Calu3 (cell line): ENCODE data around the gene SYNGR4. TPM values are rescaled to one million over a fixed set of nuclear protein-coding genes. Genes with fewer than 3 reads are reported as not detected.

Experiments
- BruUV-seq: library from RNA; stranded (reverse); fragments of 400-500 nt; replicated peaks from 2 replicates; lab custom pipeline; 2021; lab: Mats Ljungman, UMichigan
- CTCF ChIA-PET: fragments of 300-600 bp; sonication (Branson Sonifier 250); formaldehyde crosslinking; loops from one replicate; lab custom pipeline; 2022; ENCODE audit warnings: antibody characterized with exemption; lab: Charles Lee
- DNase-seq: peaks from one replicate; pipeline ENCODE4 v3.0.0; 2022
- H3K27ac Mint-ChIP-seq: one replicate; pipeline ENCODE4 v1.8.0; 2022; ENCODE audit warnings: mixed read lengths; ENCODE audit not compliant: unreplicated experiment
- H3K27me3 Mint-ChIP-seq: one replicate; pipeline ENCODE4 v1.8.0; 2022; ENCODE audit warnings: mixed read lengths; ENCODE audit not compliant: unreplicated experiment
- H3K36me3 Mint-ChIP-seq: one replicate; pipeline ENCODE4 v1.8.0; 2022; ENCODE audit warnings: mild to moderate bottlenecking, moderate library complexity, mixed read lengths; ENCODE audit not compliant: insufficient read depth, unreplicated experiment
- H3K4me1 Mint-ChIP-seq: one replicate; pipeline ENCODE4 v1.8.0; 2022; ENCODE audit warnings: mild to moderate bottlenecking, low read depth, mixed read lengths; ENCODE audit not compliant: unreplicated experiment
- H3K4me3 Mint-ChIP-seq: one replicate; pipeline ENCODE4 v1.8.0; 2022; ENCODE audit warnings: mild to moderate bottlenecking, low read depth, moderate library complexity, mixed read lengths; ENCODE audit not compliant: unreplicated experiment
- H3K9me3 Mint-ChIP-seq: one replicate; pipeline ENCODE4 v1.8.0; 2022; ENCODE audit warnings: low read depth, mixed read lengths; ENCODE audit not compliant: unreplicated experiment
- intact Hi-C: fragments of 100-400 bp; cut with micrococcal nuclease; formaldehyde crosslinking; loops from one replicate; pipeline ENCODE4 v1.10.0; 2022; ENCODE audit not compliant: unreplicated experiment
- total RNA-seq: library from RNA; stranded (reverse); gene quantifications from 2 replicates; pipeline ENCODE4 v1.2.3, GENCODE V29; 2022
- TF ChIP-seq, protein P1 (sequence below): fragments of 200-600 bp; IDR thresholded peaks from one replicate; pipeline ENCODE4 v1.8.0; 2022; ENCODE audit warnings: antibody characterized with exemption; ENCODE audit not compliant: unreplicated experiment

The SYNGR4 gene
- total RNA-seq, 1 experiment from 2014 or later, result not detected

DNA sequence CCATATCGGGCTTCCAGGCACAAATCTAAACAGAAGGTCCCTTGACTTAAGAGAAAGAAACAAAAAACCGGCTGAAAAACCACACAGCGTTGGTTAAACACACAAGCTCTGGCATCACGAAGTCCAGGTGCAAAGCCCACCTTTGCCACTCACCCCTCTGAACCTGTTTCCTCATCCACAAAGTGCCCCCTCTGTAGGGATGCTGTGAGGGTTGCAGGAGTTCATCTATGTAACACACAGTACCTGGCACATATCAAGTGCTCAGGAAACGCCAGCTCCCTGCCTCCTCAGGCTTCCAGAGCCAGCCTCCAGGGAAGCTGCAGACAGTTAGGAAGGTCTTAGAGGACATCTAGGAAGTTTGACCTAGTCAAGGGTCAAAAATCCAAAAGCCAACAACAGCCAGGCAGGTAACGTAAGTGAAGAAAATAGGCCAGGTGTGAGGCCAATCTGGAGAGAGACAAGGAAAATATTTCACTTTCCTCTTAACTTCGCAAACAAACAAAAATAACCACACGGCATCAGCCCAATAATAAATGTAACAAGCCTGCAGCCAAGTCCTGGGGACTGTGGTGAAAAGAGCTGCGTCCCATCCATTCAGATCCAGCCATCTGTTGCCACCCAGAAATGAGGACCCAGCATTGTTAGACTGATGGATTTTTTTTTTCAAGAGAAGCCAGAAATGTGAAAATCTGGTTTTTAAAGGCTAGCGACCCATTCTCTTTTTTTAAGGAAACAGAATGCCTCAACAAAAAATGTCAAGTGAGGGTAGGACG is 17.2 kb downstream of the SYNGR4 start:
- intact Hi-C loops, result no loop called here
- TF ChIP-seq, protein P1, sequence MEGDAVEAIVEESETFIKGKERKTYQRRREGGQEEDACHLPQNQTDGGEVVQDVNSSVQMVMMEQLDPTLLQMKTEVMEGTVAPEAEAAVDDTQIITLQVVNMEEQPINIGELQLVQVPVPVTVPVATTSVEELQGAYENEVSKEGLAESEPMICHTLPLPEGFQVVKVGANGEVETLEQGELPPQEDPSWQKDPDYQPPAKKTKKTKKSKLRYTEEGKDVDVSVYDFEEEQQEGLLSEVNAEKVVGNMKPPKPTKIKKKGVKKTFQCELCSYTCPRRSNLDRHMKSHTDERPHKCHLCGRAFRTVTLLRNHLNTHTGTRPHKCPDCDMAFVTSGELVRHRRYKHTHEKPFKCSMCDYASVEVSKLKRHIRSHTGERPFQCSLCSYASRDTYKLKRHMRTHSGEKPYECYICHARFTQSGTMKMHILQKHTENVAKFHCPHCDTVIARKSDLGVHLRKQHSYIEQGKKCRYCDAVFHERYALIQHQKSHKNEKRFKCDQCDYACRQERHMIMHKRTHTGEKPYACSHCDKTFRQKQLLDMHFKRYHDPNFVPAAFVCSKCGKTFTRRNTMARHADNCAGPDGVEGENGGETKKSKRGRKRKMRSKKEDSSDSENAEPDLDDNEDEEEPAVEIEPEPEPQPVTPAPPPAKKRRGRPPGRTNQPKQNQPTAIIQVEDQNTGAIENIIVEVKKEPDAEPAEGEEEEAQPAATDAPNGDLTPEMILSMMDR, result no peak
- Mint-ChIP-seq H3K27ac (no peak overlapping the region), H3K36me3 (peaks cover 51% of the 10 kb centered on the region), H3K4me3 (no peak overlapping the region), H3K27me3 (no peaks in the 10 kb centered on the region), H3K4me1 (no peaks in the 10 kb centered on the region), H3K9me3 (no peaks in the 10 kb centered on the region)
- DNase-seq, result no peak
- CTCF ChIA-PET, result interaction anchor here (0.5 to 0.6 kb wide), 2 partner anchors 109 to 1107 kb away, joined by 3 to 5 read pairs; no protein-coding TSS in a partner anchor
- BruUV-seq, result no TSS peak

DNA sequence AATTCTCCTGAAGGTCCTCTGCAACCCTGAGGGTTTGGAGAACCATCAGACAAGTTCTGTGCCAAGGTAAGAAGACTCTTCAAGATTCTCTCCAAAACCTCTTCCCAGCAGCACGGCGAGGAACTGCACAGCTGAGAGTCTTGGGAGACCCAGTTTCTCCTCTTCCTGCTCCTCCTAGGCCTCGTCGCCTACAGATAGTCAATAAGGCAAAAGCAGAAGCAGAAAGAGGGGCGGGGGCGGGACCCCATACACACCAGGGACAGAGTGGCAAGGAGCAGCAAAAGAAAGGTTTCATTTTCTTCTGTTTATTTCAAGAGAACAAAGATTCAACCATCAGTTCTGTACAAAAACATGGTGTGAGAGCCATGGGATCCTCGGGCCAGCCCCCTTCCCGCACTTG is 18.1 kb downstream of the SYNGR4 start:
- CTCF ChIA-PET, result interaction anchor here (0.6 kb wide), 1 partner anchor 1108 kb away, joined by 3 read pairs; no protein-coding TSS in a partner anchor
- no peaks in the 10 kb centered on the region for H3K27me3 Mint-ChIP-seq
- TF ChIP-seq, protein P1, result no peak

DNA sequence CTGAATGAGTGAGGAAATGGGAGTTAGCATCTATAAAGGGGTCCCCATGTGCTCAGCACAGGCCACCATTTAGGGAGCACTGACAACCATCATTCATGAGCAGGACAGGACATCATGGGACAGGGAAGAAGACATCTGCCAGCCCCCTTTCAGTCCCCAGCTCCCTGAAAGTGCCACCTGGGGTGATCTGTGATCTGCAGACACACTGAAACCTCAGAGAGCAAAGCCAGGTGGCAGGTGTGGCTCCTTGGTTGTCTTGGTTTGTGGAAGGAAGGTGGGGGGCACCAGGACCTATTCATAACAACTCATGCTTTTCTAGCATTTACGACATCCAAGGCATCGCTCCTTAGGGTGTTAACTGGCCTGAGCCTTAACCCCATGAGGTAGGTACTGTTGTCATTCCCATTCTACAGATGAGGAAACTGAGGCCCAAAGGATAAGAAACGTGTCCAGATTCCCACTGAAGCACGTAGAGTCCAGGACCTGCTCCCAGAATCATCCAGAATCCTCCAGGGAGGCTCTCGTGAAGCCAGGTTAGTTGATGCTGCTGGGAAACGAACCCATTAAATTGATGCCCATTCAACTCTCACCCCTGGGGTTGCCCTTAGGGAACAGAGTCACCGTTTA is 21.4 kb downstream of the SYNGR4 start:
- TF ChIP-seq, protein P1, result no peak
- Mint-ChIP-seq H3K9me3 (no peaks in the 10 kb centered on the region), H3K4me1 (no peaks in the 10 kb centered on the region), H3K27ac (no peak overlapping the region), H3K36me3 (peaks cover 73% of the 10 kb centered on the region), H3K4me3 (no peak overlapping the region), H3K27me3 (no peaks in the 10 kb centered on the region)
- no TSS peak for BruUV-seq
- CTCF ChIA-PET, result no interaction called here
- intact Hi-C loops, result no loop called here
- no peak for DNase-seq

More for the DNA sequence above, 18.1 kb downstream of the SYNGR4 start:
- H3K9me3 Mint-ChIP-seq, result no peaks in the 10 kb centered on the region
- H3K36me3 Mint-ChIP-seq, result peaks cover 61% of the 10 kb centered on the region
- H3K27ac Mint-ChIP-seq, result no peak overlapping the region
- no peak overlapping the region for H3K4me3 Mint-ChIP-seq
- BruUV-seq, result no TSS peak
- H3K4me1 Mint-ChIP-seq, result no peaks in the 10 kb centered on the region
- intact Hi-C loops, result no loop called here
- DNase-seq, result no peak

- no TSS peak for BruUV-seq
- Mint-ChIP-seq H3K27ac (no peak overlapping the region), H3K27me3 (peaks cover 7% of the 10 kb centered on the region), H3K9me3 (no peaks in the 10 kb centered on the region), H3K4me1 (no peaks in the 10 kb centered on the region), H3K4me3 (no peak overlapping the region), H3K36me3 (peaks cover 74% of the 10 kb centered on the region)
- intact Hi-C loops, result no loop called here
- DNase-seq, result no peak
- TF ChIP-seq, protein P1, result no peak
- CTCF ChIA-PET, result no interaction called here
These were observed 22.8 kb downstream of the SYNGR4 start for GRCh38 chr19:48386981-48387380.
